Thyroid gland (tissue), 4 donors: ENCODE results near the gene VASH1. TPM values are rescaled to one million over a fixed set of nuclear protein-coding genes. Genes with fewer than 3 reads are reported as not detected.

Source experiments
- DNase-seq, 2 donors: peaks; one replicate each; pipeline ENCODE4 v3.0.0-alpha.2; 2019
- H3K27ac ChIP-seq, 3 donors: fragments of 200-600 bp; sonication (generic); 1 replicate in 2 of 3; 2 replicates in 1 of 3; pipeline ENCODE4 v1.5.1; 2016 to 2019; ENCODE audit warnings: mild to moderate bottlenecking in 1 of 3, moderate library complexity in 1 of 3
- H3K27me3 ChIP-seq: fragments of 200-600 bp; sonication (generic); one replicate; pipeline ENCODE4 v1.5.1; 2019
- H3K36me3 ChIP-seq, 2 donors: fragments of 200-600 bp; sonication (generic); one replicate each; pipeline ENCODE4 v1.5.1; 2016 to 2019
- H3K4me1 ChIP-seq, 2 donors: fragments of 200-600 bp; sonication (generic); one replicate each; pipeline ENCODE4 v1.5.1; 2017 to 2019
- H3K4me3 ChIP-seq, 3 donors: fragments of 200-600 bp; sonication (generic); replicated peaks in 1 of 3; 1 replicate in 2 of 3; 2 replicates in 1 of 3; pipeline ENCODE4 v1.5.1; 2016; ENCODE audit warnings: mild to moderate bottlenecking in 1 of 3
- H3K9me3 ChIP-seq: fragments of 200-600 bp; sonication (generic); one replicate; pipeline ENCODE4 v1.5.1; 2017
- CTCF ChIP-seq, 6 experiments: fragments of 200-600 bp in 3 of 6; fragments of 450-650 bp in 3 of 6; sonication (generic) in 3 of 6; IDR thresholded peaks; one replicate each; pipeline ENCODE4 v1.5.1; 2016 to 2019; ENCODE audit warnings: antibody characterized with exemption in 6 of 6, mild to moderate bottlenecking in 2 of 6, inconsistent platforms in 1 of 6, moderate library complexity in 1 of 6
- POLR2A ChIP-seq, 2 donors: fragments of 450-650 bp; IDR thresholded peaks; one replicate each; pipeline ENCODE4 v1.6.1; 2017; ENCODE audit warnings: antibody characterized with exemption in 2 of 2, mild to moderate bottlenecking in 2 of 2, moderate library complexity in 1 of 2
- WGBS, 2 donors: methylation state at CpG; one replicate each; pipeline ENCODE4 v1.1.5; 2017; 5-methylcytosine and 5-hydroxymethylcytosine counted together
- intact Hi-C: fragments of 100-400 bp; cut with DNase I; formaldehyde crosslinking; loops from one replicate; pipeline ENCODE4 v1.15.1; 2023
- total RNA-seq, 4 donors: library from RNA; depleted of rRNA; stranded (reverse); fragments of >200 nt; gene quantifications; one replicate each; pipeline ENCODE4 v1.2.3, GENCODE V29; 2016

VASH1 gene
- total RNA-seq, 4 donors from 2014 or later, result 2.3 to 5.0 (median 3.1) TPM

DNA sequence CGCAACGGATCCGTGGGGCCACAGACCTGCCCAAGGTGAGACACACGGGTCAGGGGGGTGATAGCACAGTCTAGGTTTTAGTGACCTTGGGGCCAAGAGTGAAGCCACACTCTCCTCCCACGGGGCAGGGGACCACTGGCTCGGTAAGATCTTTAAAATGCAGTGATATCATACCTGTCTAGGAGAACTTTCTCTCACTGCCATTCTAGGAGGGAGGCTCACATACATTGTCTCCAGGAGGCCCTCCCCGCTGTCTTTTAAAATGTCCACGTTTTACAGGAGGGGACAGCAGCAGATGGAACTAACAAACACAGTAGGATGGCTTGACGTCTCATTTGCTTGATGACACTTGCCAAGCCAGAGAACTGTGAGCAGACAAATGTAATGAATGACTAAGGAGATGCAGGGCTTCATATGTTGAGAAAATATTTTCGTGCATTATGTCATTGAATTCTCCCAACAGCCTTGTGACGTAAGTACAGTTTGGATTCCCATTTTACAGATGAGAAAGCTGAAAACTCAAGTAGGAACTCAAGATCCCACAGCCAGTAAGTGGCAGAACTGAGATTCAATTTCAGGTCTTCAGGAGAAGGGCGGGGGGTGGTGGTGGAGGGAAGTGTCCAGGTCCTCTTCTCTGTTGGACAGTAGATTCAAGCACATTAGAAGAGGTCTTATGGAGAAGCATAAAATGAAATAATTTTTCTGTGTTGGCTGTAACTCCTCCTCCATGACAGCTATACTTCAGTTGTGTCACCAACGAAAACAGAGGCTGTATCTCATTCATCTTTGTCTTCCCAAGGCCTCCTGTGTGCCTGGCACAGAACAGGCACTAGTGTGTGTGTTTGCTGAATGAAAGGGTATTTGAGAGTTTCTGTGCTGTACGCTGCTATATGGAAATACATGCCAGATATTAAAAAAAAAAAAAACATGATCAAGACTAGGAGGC lies 2.1 kb downstream of the VASH1 start:
- Histone ChIP-seq H3K27me3 (no peaks in the 10 kb centered on the region), H3K4me3 (peak overlapping the region in 1 of 3 donors; percentile 68), H3K4me1 (peaks cover 9 to 25% of the 10 kb centered on the region in 2 donors), H3K27ac (peak overlapping the region in 1 of 3 donors; percentile 30), H3K9me3 (no peaks in the 10 kb centered on the region), H3K36me3 (no peaks in the 10 kb centered on the region)
- no peak for DNase-seq
- intact Hi-C loops, result no loop called here
- no peak for TF ChIP-seq CTCF (IDR thresholded peaks at IDR 0.05)
- TF ChIP-seq POLR2A (IDR thresholded peaks at IDR 0.05), result no peak
- 70 to 74% methylated on average over 14 of the region's 14 CpGs for WGBS, 2 donors

DNA sequence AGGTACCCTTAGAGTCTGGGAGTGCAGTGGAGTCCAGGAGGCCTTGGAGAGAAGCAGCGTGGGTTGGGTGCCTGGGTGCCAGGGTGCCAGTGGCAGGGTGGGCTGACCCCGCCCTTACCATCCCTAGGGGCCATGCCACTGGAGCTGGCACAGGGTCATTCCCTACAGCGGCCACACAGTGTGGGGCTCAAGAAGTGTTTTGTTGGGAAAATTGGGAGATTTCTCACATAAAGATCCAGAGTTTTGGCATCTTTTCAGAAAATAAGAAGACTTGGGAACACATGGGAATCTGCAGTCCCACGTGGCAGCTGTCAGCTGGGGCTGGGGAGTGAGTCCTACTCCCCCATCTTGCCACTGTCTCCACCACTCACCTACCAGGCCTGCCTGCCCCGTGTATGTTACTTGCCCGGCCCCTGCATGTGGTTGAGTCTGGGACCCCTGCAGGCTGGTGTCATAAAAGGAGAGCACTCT lies 4.2 kb downstream of the VASH1 start:
- TF ChIP-seq CTCF (IDR thresholded peaks at IDR 0.05), result no peak
- no peak for TF ChIP-seq POLR2A (IDR thresholded peaks at IDR 0.05)
- no peak for DNase-seq
- 78 to 81% methylated on average over 6 of the region's 6 CpGs for WGBS, 2 donors
- Histone ChIP-seq H3K9me3 (no peaks in the 10 kb centered on the region), H3K27me3 (no peaks in the 10 kb centered on the region), H3K36me3 (no peaks in the 10 kb centered on the region), H3K4me1 (peaks cover 9 to 32% of the 10 kb centered on the region in 2 donors), H3K27ac (peak overlapping the region in 1 of 3 donors; percentile 4), H3K4me3 (no peak overlapping the region)
- intact Hi-C loops, result no loop called here

GRCh38 chr14:76767681-76768656 lies 6.7 kb downstream of the VASH1 start:
- peak overlapping the region in 2 of 3 donors; percentile 35 to 58 for H3K27ac ChIP-seq
- no peaks in the 10 kb centered on the region for H3K9me3 ChIP-seq
- intact Hi-C loops, result no loop called here
- no peaks in the 10 kb centered on the region for H3K36me3 ChIP-seq
- TF ChIP-seq CTCF (IDR thresholded peaks at IDR 0.05), result no peak
- no peak for TF ChIP-seq POLR2A (IDR thresholded peaks at IDR 0.05)
- no peaks in the 10 kb centered on the region for H3K27me3 ChIP-seq
- WGBS, 2 donors, result 42 to 52% methylated on average over 14 to 15 of the region's 15 CpGs
- peaks cover 0 to 25% of the 10 kb centered on the region in 2 donors for H3K4me1 ChIP-seq
- H3K4me3 ChIP-seq, result no peak overlapping the region
- peak in 1 of 2 donors; percentile 9 for DNase-seq

DNA sequence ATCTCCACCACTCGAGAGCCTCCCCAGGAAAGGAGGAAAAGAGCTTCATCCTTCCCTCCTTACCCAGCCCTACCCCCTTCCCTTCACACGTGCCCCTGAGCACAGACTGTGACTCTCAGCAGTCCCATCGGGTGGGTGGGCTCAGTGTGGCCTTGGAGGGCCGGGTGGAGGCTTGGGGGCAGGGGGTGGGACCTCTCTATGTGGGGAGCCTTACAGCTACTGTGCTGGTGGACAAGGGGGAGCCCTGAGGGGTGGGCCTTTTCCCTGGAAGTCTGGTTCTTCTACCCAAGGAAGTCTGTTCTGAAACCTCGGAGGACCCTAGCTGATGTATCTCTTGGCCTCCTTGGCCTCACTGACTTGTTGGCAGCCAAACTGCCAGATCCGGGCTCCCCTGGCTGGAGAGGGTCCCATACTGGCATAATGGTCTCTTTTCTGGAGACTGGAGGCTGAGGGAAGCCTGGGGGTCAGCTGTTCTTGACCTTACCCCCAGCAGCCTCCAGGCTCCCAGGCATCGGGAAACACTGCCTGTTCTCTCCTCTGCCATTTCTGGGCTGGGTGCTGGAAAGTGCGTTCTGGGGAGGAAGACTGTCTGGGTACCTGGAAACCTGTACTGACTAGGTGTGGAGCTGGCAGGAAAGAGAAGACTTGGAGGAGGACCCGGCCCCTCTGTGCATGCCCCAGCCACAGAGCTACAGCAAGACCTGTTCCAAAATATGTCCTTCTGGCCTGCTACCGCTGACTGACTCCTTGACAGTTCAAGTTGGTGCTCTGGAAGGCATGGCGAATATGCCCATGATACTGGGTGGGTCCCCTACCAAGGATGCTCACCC lies 7.6 kb downstream of the VASH1 start:
- Histone ChIP-seq H3K27me3 (no peaks in the 10 kb centered on the region), H3K27ac (peak overlapping the region in 2 of 3 donors; percentile 35 to 58), H3K4me3 (no peak overlapping the region), H3K9me3 (no peaks in the 10 kb centered on the region), H3K4me1 (peaks cover 0 to 30% of the 10 kb centered on the region in 2 donors), H3K36me3 (no peaks in the 10 kb centered on the region)
- no peak for TF ChIP-seq CTCF (IDR thresholded peaks at IDR 0.05)
- no peak for TF ChIP-seq POLR2A (IDR thresholded peaks at IDR 0.05)
- no peak for DNase-seq
- 60 to 78% methylated on average over 7 to 9 of the region's 11 CpGs for WGBS, 2 donors
- intact Hi-C loops, result no loop called here
